Bronchial epithelial cell (primary cell): ENCODE measurements around the gene OR4D9. TPM values are rescaled to one million over a fixed set of nuclear protein-coding genes. Genes with fewer than 3 reads are reported as not detected.

Source experiments
- total RNA-seq: library from RNA; depleted of rRNA; stranded (reverse); fragments of >200 nt; gene quantifications from 2 replicates; pipeline ENCODE4 v1.2.1, GENCODE V29; 2014

The OR4D9 gene
- total RNA-seq, 1 donor from 2014 or later = not detected

Other genes starting within 250 kb of the OR4D9 start
- not detected in 2 replicates for gene OR5AN1, start 152.6 kb upstream of the OR4D9 start, total RNA-seq
- gene OR5A2, start 85.1 kb upstream of the OR4D9 start, total RNA-seq = not detected in 2 replicates
- gene OR5A1, start 75.1 kb upstream of the OR4D9 start, total RNA-seq = not detected in 2 replicates
- not detected in 2 replicates for gene OR4D6, start 54.6 kb upstream of the OR4D9 start, total RNA-seq
- not detected in 2 replicates for gene OR4D10, start 38.2 kb upstream of the OR4D9 start, total RNA-seq
- gene OR4D11, start 8.0 kb upstream of the OR4D9 start, total RNA-seq = not detected in 2 replicates
- 32.1 and 36.6 TPM in 2 replicates for gene OSBP, start 104.2 kb downstream of the OR4D9 start, total RNA-seq
- gene PATL1, start 157.5 kb downstream of the OR4D9 start, total RNA-seq = 3.7 and 5.6 TPM in 2 replicates
- not detected in 2 replicates for gene OR10V1, start 202.3 kb downstream of the OR4D9 start, total RNA-seq
- 53.3 and 53.4 TPM in 2 replicates for gene STX3, start 243.8 kb downstream of the OR4D9 start, total RNA-seq